Measurements from ENCODE around the gene RGS17.

DNA sequence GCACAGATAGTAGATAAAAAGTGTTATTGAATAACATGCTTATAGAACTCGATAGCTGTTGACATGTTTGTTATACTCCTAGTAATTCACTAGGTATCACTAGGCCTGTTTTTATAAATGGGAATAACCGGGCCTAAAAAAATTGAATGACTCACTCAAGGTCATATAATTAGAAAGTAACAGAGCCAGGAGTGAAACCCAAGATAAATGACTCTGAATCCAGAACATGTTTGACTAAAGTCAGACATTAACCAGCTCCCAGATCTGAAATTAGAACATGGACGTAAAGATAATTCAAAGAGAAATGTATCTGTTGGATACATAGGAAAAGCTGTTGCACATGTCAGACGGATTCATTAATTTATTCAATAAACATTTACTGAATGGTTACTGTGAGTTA, 26.9 kb downstream of the RGS17 start:
- TF ChIP-seq POLR2AphosphoS5 (IDR thresholded peaks at IDR 0.05; ENCODE audit: low read depth) (no peak), CTCF (IDR thresholded peaks at IDR 0.05; ENCODE audit: insufficient read depth, low read length) (no peak), GABPA (IDR thresholded peaks at IDR 0.05; ENCODE audit: low read depth) (no peak)

All from HL-60 (cell line).